ENCODE data around the gene TCEANC2. TPM values are rescaled to one million over a fixed set of nuclear protein-coding genes. Genes with fewer than 3 reads are reported as not detected.

The TCEANC2 gene
- total RNA-seq, 4 donors from 2014 or later: 2.6 to 9.5 (median 7.0) TPM

- peak in 1 of 2 donors; percentile 67 for ATAC-seq
- peaks cover 10 to 11% of the 10 kb centered on the region in 2 donors for H3K4me1 ChIP-seq
- in situ Hi-C loops (cut with MboI; ENCODE audit: low sequenced_read_pairs in 4 of 4): loop anchor here in 2 of 4 donors (10.0 kb wide), 2 partner anchors 288 to 368 kb away; no protein-coding TSS in a partner anchor
These were observed 72.9 kb downstream of the TCEANC2 start for GRCh38 chr1:54126271-54126815.

GRCh38 chr1:54127594-54128300 is 74.3 kb downstream of the TCEANC2 start:
- in situ Hi-C loops (cut with MboI; ENCODE audit: low sequenced_read_pairs in 4 of 4) (loop anchor here in 2 of 4 donors (10.0 kb wide), 2 partner anchors 287 to 367 kb away; no protein-coding TSS in a partner anchor), intact Hi-C loops (cut with DNase I; ENCODE audit: low total_unique reads) (loop anchor here (5.0 kb wide), 1 partner anchor 145 kb away; no protein-coding TSS in a partner anchor)
- ATAC-seq: no peak
- Histone ChIP-seq H3K27ac (no peak overlapping the region), H3K27me3 (no peaks in the 10 kb centered on the region), H3K4me3 (no peak overlapping the region), H3K36me3 (no peaks in the 10 kb centered on the region), H3K4me1 (peaks cover 4 to 10% of the 10 kb centered on the region in 2 donors), H3K9me3 (no peaks in the 10 kb centered on the region)
- TF ChIP-seq CTCF (IDR thresholded peaks at IDR 0.05 in 4 of 5, conservative IDR thresholded peaks at IDR 0.05 in 1 of 5) (no peak), POLR2A (IDR thresholded peaks at IDR 0.05) (no peak)
- DNase-seq: no peak

More at GRCh38 chr1:54126271-54126815, 72.9 kb downstream of the TCEANC2 start:
- Histone ChIP-seq H3K27ac (peak overlapping the region; percentile 81 to 91 (median 82)), H3K27me3 (no peaks in the 10 kb centered on the region), H3K36me3 (no peaks in the 10 kb centered on the region), H3K9me3 (no peaks in the 10 kb centered on the region), H3K4me3 (no peak overlapping the region)
- TF ChIP-seq POLR2A (IDR thresholded peaks at IDR 0.05) (no peak), CTCF (IDR thresholded peaks at IDR 0.05 in 4 of 5, conservative IDR thresholded peaks at IDR 0.05 in 1 of 5) (no peak)
- no peak for DNase-seq
- intact Hi-C loops (cut with DNase I; ENCODE audit: low total_unique reads): loop anchor here (1.0 to 5.0 kb wide), 2 partner anchors 27 to 146 kb away; no protein-coding TSS in a partner anchor

GRCh38 chr1:54129858-54130257 is 76.5 kb downstream of the TCEANC2 start:
- in situ Hi-C loops (cut with MboI; ENCODE audit: low sequenced_read_pairs in 4 of 4) (loop anchor here in 2 of 4 donors (10.0 kb wide), 2 partner anchors 285 to 365 kb away; no protein-coding TSS in a partner anchor), intact Hi-C loops (cut with DNase I; ENCODE audit: low total_unique reads) (loop anchor here (5.0 kb wide), 1 partner anchor 142 kb away; no protein-coding TSS in a partner anchor)

GRCh38 chr1:54131419-54131818 is 78.0 kb downstream of the TCEANC2 start:
- intact Hi-C loops (cut with DNase I; ENCODE audit: low total_unique reads): no loop called here
- H3K4me3 ChIP-seq: no peak overlapping the region
- no peaks in the 10 kb centered on the region for H3K9me3 ChIP-seq
- H3K4me1 ChIP-seq: peaks cover 0 to under 1% of the 10 kb centered on the region in 2 donors
- in situ Hi-C loops (cut with MboI; ENCODE audit: low sequenced_read_pairs in 4 of 4): no loop called here
- H3K27ac ChIP-seq: no peak overlapping the region
- DNase-seq: no peak
- TF ChIP-seq CTCF (IDR thresholded peaks at IDR 0.05 in 4 of 5, conservative IDR thresholded peaks at IDR 0.05 in 1 of 5): no peak
- TF ChIP-seq POLR2A (IDR thresholded peaks at IDR 0.05): no peak
- H3K36me3 ChIP-seq: no peaks in the 10 kb centered on the region
- no peaks in the 10 kb centered on the region for H3K27me3 ChIP-seq
- no peak for ATAC-seq

More at GRCh38 chr1:54129858-54130257, 76.5 kb downstream of the TCEANC2 start:
- no peaks in the 10 kb centered on the region for H3K9me3 ChIP-seq
- TF ChIP-seq CTCF (IDR thresholded peaks at IDR 0.05 in 4 of 5, conservative IDR thresholded peaks at IDR 0.05 in 1 of 5) (no peak), POLR2A (IDR thresholded peaks at IDR 0.05) (no peak)
- no peaks in the 10 kb centered on the region for H3K27me3 ChIP-seq
- DNase-seq (no peak), ATAC-seq (no peak)
- no peak overlapping the region for H3K27ac ChIP-seq
- H3K36me3 ChIP-seq: no peaks in the 10 kb centered on the region
- peaks cover 4 to 10% of the 10 kb centered on the region in 2 donors for H3K4me1 ChIP-seq
- H3K4me3 ChIP-seq: no peak overlapping the region
